ENCODE measurements around the gene BABAM2.

GRCh38 chr2:28011322-28011737 lies 120.8 kb downstream of the BABAM2 start:
- TF ChIP-seq POLR2A (IDR thresholded peaks at IDR 0.05) (no peak), CTCF (IDR thresholded peaks at IDR 0.05) (no peak)

All from thyroid gland (tissue), 4 donors.